HPDE6-E6E7 (cell line): ENCODE measurements around the gene BRD1.
A peak's percentile ranks its signal among the peaks of the same experiment; 100 is the strongest.
"Not testable (repeated sequence)": the region's sequence is repeated elsewhere in the genome, so short reads cannot be mapped to it uniquely, and the experiment has no call there.

Source experiments
- DNase-seq: peaks from one replicate; pipeline ENCODE4 v3.0.0; 2011; ENCODE audit warnings: missing footprints; ENCODE audit errors: extremely low spot score

Gene BRD1

GRCh38 chr22:49853981-49854831 lies 26.5 kb upstream of the BRD1 start:
- DNase-seq, result peak; percentile 14

- DNase-seq, result peak; percentile 93
Measured at GRCh38 chr22:49852898-49853894, 25.5 kb upstream of the BRD1 start, which contains the start of gene ZBED4. Gene ZBED4, plus strand, starts transcription at chr22:49853844. Its CDS starts 29,819 bp downstream, at chr22:49883663.

DNA sequence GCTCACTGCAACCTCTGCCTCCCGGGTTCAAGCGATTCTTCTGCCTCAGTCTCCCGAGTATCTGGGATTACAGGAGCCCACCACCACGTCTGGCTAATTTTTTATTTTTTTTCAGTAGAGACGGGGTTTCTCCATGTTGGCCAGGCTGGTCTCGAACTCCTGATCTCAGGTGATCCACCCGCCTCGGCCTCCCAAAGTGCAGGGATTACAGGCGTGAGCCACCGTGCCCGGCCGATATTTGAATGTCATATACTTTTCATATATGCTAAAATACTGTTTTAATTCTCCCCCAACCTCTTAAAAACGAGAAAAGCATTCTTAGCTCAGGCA lies 24.9 kb upstream of the BRD1 start:
- not testable (repeated sequence) for DNase-seq

- no peak for DNase-seq
Measured at GRCh38 chr22:49850959-49851802, 23.5 kb upstream of the BRD1 start.

- DNase-seq, result no peak
Measured at GRCh38 chr22:49850021-49850911, 22.6 kb upstream of the BRD1 start.

- DNase-seq, result no peak
Measured at GRCh38 chr22:49849161-49850020, 21.7 kb upstream of the BRD1 start.

- DNase-seq, result no peak
Measured at GRCh38 chr22:49848690-49849160, 21.1 kb upstream of the BRD1 start.

GRCh38 chr22:49847751-49848689 lies 20.3 kb upstream of the BRD1 start:
- DNase-seq, result no peak

GRCh38 chr22:49845666-49846459 lies 18.2 kb upstream of the BRD1 start:
- DNase-seq, result no peak

GRCh38 chr22:49845241-49845640 lies 17.6 kb upstream of the BRD1 start:
- DNase-seq, result no peak

- DNase-seq, result no peak
Measured at GRCh38 chr22:49838771-49839717, 11.4 kb upstream of the BRD1 start.

GRCh38 chr22:49833340-49834007 lies 5.8 kb upstream of the BRD1 start:
- DNase-seq, result peak; percentile 67

GRCh38 chr22:49829044-49829853 lies 1.6 kb upstream of the BRD1 start:
- no peak for DNase-seq

GRCh38 chr22:49828599-49828965 lies 909 bp upstream of the BRD1 start:
- no peak for DNase-seq

DNA sequence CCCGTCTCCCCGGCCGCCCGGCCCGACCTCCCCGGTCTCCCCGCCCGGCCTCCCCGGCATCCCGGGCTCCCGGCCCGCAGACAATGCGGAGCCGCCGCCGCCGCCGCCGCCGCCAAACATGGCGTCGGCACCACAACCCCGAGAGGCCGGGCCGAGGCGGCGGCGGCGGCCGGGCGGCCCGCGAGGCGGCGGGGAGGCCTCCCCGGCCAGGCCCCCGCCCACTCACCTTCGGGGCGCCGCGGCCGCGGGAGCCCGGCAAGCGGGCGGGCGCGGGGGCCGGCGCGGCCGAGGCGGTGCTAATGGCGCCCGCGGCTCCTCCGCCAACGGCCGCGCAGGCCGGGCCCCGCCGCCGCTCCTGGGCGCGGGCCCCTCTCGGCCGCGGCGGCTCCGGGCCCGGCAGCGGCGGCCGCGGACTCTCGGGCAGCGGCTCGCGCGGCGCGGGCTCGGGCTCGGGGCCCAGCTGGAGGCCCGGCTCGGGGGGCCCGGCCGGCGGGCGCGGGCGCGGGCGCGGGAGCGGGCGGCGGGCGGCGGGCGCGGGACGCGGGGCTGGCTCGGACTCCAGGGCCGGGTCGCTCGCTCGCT lies 311 bp downstream of the BRD1 start:
- DNase-seq, result no peak
